Left ventricle myocardium inferior (tissue), 1 donor: ENCODE measurements around the gene CLMN. TPM values are rescaled to one million over a fixed set of nuclear protein-coding genes. Genes with fewer than 3 reads are reported as not detected.
A peak's percentile ranks its signal among the peaks of the same experiment; 100 is the strongest.

Experiments used
- DNase-seq: peaks from one replicate; pipeline ENCODE4 v3.0.0-alpha.2; 2020
- H3K27ac ChIP-seq: fragments of 200-600 bp; replicated peaks from 2 replicates; pipeline ENCODE4 v1.8.0; 2021
- H3K27me3 ChIP-seq: fragments of 200-600 bp; 2 replicates; pipeline ENCODE4 v1.8.0; 2021; ENCODE audit warnings: low read depth
- H3K36me3 ChIP-seq: fragments of 200-600 bp; 2 replicates; pipeline ENCODE4 v1.8.0; 2021
- H3K4me1 ChIP-seq: fragments of 200-600 bp; 2 replicates; pipeline ENCODE4 v1.8.0; 2021
- H3K4me3 ChIP-seq: fragments of 200-600 bp; 2 replicates; pipeline ENCODE4 v1.8.0; 2021; ENCODE audit warnings: mild to moderate bottlenecking, moderate library complexity
- H3K9me3 ChIP-seq: fragments of 200-600 bp; replicated peaks from 2 replicates; pipeline ENCODE4 v1.8.0; 2021
- intact Hi-C: fragments of 100-400 bp; cut with micrococcal nuclease; formaldehyde crosslinking; loops from one replicate; pipeline ENCODE4 v1.11.0; 2022
- total RNA-seq: library from RNA; stranded (reverse); fragmentation: NEBNext Ultra II Directional; extraction: Animal tissue kit (Norgen Biotek cat#: 25700); gene quantifications from one replicate; pipeline ENCODE4 v1.2.1, GENCODE V29; 2021
- TF ChIP-seq, protein P1 (sequence below): fragments of 200-600 bp; IDR thresholded peaks from 2 replicates; pipeline ENCODE4 v1.8.0; 2021; ENCODE audit warnings: antibody characterized with exemption, mild to moderate bottlenecking, borderline replicate concordance
- donor health status: DM: no; HTN: yes; CAD: no; lungs with severe emphysema.

Gene CLMN
- total RNA-seq, 1 donor from 2014 or later = 3.7 TPM

DNA sequence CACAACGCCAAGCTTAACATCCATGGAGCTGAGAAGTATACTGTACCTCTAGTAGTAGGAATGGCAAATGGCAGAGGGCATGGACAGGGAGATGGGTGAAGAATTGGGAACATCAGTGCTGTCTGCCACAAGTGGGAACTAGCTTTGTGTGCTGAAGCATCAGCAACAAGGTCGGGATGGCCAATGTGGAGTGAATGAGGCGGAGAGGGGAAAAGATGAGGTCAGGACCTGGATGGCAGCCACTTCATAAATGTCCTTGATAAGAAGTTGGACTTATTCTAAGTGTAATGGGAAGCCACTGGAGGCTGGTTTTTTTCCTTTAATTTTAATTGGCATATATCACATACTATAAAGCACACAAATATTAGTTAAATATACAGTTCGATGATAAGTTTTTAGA, 21.9 kb upstream of the CLMN start:
- Histone ChIP-seq H3K36me3 (no peaks in the 10 kb centered on the region), H3K4me1 (peaks cover 16% of the 10 kb centered on the region), H3K4me3 (no peak overlapping the region), H3K27me3 (peaks cover 19% of the 10 kb centered on the region), H3K27ac (no peak overlapping the region), H3K9me3 (no peaks in the 10 kb centered on the region)
- TF ChIP-seq, protein P1, sequence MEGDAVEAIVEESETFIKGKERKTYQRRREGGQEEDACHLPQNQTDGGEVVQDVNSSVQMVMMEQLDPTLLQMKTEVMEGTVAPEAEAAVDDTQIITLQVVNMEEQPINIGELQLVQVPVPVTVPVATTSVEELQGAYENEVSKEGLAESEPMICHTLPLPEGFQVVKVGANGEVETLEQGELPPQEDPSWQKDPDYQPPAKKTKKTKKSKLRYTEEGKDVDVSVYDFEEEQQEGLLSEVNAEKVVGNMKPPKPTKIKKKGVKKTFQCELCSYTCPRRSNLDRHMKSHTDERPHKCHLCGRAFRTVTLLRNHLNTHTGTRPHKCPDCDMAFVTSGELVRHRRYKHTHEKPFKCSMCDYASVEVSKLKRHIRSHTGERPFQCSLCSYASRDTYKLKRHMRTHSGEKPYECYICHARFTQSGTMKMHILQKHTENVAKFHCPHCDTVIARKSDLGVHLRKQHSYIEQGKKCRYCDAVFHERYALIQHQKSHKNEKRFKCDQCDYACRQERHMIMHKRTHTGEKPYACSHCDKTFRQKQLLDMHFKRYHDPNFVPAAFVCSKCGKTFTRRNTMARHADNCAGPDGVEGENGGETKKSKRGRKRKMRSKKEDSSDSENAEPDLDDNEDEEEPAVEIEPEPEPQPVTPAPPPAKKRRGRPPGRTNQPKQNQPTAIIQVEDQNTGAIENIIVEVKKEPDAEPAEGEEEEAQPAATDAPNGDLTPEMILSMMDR = no peak
- peak; percentile 55 for DNase-seq
- intact Hi-C loops = no loop called here

DNA sequence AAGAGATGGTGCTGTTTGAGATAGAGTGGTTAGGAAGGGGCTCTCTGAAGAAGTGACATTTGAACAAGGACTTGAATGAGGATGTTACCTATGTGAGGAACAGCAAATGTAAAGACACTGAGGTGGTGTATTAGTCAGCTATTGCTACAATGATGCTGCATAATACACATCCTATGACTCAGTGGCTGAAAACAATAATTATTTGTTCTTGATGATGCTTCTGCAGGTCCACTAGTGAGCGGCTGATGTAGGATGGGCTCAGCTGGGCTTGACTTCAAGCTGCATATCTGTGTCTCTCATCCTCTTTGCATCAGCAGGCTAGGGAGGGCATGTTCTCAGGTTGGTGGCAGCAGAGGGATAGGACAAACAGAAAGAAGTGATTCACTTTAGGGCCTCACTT, 21.4 kb upstream of the CLMN start:
- Histone ChIP-seq H3K27me3 (peaks cover 23% of the 10 kb centered on the region), H3K27ac (no peak overlapping the region), H3K36me3 (no peaks in the 10 kb centered on the region), H3K4me1 (peaks cover 16% of the 10 kb centered on the region), H3K9me3 (no peaks in the 10 kb centered on the region), H3K4me3 (no peak overlapping the region)
- intact Hi-C loops = no loop called here
- TF ChIP-seq, protein P1 = no peak
- DNase-seq = no peak

DNA sequence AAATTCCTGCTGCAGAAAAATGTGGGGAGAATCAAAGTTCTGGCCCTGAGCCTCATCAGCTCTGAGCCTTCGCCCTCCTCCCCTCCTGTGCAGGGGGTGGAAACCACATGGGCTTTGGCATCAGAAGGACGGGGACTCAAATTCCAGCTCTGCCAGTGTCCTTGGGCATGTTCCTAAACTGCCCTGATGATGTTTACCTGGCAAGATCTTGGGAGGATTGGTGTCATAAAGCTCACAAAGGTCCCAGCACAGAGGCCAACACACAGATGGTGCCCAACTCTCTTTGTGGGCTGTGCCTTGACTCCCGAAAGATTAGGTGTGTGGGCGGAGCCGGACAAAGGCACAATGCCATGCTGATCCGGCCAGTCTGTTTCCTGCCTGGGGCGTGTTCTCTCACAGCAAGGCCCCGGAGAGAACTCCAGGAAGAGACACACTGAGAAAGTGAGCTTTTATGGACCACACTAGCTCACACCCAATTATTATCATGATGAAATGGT, 20.5 kb upstream of the CLMN start:
- TF ChIP-seq, protein P1 = no peak
- Histone ChIP-seq H3K4me1 (peaks cover 16% of the 10 kb centered on the region), H3K36me3 (no peaks in the 10 kb centered on the region), H3K4me3 (no peak overlapping the region), H3K27me3 (peaks cover 29% of the 10 kb centered on the region), H3K27ac (no peak overlapping the region), H3K9me3 (no peaks in the 10 kb centered on the region)
- intact Hi-C loops = no loop called here
- no peak for DNase-seq

DNA sequence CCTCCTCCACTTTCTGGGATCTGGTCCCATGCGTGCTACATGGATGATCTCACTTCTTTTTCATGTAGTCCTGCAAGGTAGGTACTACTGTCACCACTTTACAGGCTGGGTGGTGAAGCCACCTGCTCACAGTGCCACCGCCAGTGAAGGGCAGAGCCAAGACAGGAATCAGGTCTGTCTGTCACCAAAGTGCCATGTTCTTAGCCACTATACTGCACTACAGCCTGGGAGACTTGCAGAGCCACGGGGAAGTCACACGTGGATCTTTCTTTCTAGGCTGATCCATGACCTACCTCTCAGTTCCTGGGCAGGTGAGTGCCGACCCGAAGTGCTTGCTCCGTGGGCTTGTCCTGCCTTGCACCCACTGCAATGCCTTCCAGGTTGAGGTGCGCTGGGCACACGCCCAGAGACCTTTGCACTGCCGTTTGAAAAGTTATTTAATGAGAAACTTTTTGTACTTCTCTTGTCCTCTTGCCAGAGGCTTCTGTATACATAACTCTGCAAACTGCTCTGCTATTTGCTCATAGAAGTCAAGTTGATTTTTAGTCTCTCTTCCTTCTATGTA, 19.7 kb upstream of the CLMN start:
- TF ChIP-seq, protein P1 = no peak
- DNase-seq = no peak
- intact Hi-C loops = no loop called here

DNA sequence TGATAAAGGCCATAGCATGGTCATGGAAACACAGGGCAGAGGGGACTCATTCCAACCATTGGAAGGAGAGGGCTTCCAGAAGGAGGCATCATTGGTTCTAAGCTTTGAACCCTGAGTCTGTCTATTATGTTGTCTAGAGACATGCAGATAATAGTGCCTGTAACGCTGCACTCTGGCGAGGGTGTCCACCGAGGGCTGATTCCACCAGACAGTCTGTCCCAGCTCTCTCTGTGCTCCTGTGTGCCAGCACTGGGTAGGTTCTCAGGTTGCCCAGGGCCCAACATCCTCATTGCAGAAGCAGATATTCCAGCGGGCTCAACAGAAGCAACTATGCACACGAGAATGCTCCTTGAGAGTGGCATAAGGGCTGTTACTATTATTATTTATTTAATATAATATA, 18.7 kb upstream of the CLMN start:
- H3K4me3 ChIP-seq = no peak overlapping the region
- peaks cover 16% of the 10 kb centered on the region for H3K4me1 ChIP-seq
- H3K27me3 ChIP-seq = peaks cover 29% of the 10 kb centered on the region
- TF ChIP-seq, protein P1 = no peak
- no peaks in the 10 kb centered on the region for H3K36me3 ChIP-seq
- no peak for DNase-seq
- intact Hi-C loops = no loop called here
- H3K9me3 ChIP-seq = peaks cover 7% of the 10 kb centered on the region
- no peak overlapping the region for H3K27ac ChIP-seq

More for the DNA sequence above, 19.7 kb upstream of the CLMN start:
- Histone ChIP-seq H3K4me1 (peaks cover 16% of the 10 kb centered on the region), H3K27me3 (peaks cover 29% of the 10 kb centered on the region), H3K9me3 (peaks cover 7% of the 10 kb centered on the region), H3K36me3 (no peaks in the 10 kb centered on the region), H3K27ac (no peak overlapping the region), H3K4me3 (no peak overlapping the region)
